HG02943 (cell line): ENCODE results near the gene KCNQ1.

Experiments
- ATAC-seq: cut with Tn5 transposase; IDR thresholded peaks from one replicate; pipeline ENCODE4 v1.9.1; 2021; ENCODE audit warnings: mild to moderate bottlenecking, low read depth, moderate library complexity; ENCODE audit not compliant: unreplicated experiment

KCNQ1 gene

DNA sequence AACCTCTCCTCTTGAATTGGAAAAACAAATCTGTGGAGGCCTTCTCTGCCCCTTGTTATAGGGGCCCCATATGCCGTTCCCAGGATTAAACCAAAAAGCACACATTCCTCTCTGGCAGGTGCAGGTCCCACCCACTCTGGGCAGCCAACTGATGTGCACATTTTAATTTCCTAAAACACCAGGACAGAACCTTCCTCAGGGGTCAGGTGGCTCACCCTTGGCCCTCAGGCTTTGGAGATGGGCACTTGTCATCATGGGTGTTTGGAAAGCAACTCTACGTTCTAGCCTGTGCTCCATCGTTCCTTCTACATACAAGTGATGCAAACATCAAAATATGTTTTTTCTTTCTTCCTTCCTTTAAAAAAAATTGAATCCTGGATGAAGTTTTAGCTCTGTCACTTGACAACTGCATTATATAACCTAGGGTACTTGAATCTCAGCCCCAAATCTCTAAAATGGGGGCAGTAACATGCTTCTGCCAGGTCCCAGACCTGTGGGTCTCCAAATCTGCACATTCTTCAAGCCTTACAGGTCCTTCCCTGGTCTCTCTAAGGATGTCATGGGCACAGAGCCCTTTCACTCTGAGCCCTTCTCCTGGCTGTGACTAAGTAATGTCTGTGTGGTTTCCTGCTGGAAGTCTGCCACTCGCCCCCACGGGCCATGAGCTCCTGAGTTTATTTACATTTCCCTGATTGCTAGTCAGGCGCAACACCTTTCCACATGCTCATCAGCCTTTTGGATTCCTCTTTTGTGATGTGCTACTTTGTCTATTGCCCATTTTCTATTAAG is 211.2 kb downstream of the KCNQ1 start:
- no peak for ATAC-seq

DNA sequence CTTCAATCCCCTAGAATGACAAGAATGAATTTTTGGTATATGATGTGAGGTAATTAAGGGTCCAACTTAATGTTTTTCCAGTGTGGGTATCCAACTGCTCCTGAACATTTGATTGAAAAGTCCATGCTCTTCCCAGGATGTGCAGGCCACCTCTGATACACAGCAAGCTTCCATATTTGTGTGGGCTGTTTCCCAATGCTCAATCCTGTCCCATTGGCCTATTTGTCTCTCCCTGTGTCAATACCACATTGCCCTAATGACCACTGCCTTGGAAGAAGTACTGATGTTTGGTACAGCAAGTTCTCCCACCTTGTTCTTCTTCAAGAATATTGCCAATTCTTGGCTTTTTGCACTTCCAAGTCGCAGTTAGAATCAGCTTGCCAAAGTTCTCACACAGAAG is 212.1 kb downstream of the KCNQ1 start:
- no peak for ATAC-seq

DNA sequence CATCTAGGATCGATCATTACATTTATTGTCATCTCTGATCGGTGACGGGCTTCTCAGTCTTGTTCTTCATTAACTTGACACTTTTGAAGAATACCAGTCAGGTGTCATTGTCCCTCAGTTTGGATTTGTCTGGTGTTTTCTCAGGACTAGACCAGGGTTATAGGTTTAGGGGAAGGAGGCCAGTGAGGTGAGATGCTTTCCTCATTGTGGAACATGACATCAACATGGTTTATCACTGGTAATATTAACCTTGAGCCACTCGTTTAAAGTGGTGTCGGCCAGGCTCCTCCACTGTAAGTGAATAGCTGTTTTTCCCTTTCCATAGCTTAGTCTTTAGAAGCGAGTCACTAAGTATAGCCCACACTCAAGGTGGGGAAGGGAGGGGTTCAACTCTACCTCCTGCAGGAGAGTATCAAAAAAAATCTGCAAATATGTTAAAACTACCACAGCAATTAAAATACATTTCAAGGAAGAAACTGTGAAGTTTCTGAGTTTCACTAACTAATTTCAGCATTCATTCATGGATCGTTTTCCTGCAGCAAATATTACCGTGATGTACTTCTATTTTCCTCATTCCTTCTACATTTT is 213.0 kb downstream of the KCNQ1 start:
- ATAC-seq: no peak

DNA sequence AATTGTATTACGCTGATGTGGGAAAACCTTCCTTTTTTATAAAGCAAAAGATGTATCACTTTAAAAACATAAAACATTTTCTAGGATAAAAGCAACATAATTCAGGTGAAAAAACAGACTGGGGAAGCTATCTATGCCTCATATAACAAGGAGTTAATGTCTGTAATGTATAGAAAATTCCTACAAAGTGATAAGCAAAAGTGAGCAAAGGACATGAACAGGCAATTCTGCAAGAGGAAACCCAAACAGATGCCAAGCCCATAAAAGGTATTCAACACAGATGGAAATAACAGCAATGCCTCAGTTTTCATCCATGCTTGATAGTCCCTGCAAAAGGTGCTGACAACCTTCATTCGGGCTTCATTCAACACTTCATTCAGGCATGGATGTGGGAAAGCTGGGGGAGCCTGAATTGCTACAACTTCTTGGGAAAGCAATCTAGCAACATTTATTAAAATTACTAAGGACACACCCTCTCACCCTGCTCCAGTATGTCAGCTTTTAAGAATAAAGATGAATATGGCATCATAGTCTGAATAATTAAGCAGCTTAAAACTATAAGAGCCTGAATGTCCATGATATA is 215.6 kb downstream of the KCNQ1 start:
- no peak for ATAC-seq

DNA sequence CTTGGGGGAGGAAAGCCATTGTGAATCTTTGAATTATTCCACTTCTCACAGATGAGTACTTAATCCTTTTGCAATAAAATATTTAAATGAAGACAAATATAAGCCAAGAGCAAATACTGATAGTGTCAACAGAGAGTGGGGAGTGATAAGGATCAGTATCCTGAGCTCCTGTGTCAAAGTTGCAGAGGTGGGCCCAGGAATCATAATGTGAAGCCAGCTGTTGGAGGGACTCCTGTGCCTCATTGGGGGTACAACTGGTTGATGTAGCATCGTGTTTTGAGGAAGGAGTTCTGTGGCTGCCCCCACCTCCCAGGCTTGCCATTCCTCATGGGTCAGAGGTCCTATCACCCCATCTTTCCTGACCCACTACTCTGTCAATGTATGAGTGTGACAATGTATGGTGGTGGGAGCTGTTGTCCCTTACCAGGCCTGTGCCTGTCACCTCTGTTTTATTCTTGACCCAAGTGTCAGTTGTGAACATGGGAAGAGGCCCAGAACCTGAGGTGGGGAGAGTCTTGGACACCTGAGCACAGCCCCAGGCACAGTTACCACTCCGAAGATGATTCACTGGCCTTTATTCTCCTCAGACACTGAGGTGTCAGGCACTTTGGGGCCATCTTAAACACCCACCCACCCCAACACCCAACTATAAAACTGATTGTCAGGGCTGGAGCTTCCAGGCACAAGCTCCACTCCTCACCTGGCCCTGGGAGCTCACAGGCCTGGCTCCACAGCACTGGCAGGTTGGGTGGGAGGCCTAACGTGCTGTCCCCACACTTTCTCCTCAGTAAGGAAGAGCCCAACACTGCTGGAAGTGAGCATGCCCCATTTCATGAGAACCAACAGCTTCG is 216.6 kb downstream of the KCNQ1 start:
- no peak for ATAC-seq

DNA sequence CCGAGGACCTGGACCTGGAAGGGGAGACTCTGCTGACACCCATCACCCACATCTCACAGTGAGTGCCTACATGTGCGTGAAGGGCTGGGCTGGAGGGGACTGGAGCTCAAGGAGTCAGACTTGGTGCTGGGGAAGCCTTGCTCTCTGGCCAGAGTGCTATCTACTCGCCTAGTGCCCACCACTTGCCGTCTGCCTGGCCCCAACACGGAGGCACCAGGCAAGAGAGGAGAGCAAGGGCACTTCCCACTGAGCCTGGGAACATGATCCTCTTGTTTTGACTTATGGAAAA is 217.2 kb downstream of the KCNQ1 start:
- ATAC-seq: no peak

DNA sequence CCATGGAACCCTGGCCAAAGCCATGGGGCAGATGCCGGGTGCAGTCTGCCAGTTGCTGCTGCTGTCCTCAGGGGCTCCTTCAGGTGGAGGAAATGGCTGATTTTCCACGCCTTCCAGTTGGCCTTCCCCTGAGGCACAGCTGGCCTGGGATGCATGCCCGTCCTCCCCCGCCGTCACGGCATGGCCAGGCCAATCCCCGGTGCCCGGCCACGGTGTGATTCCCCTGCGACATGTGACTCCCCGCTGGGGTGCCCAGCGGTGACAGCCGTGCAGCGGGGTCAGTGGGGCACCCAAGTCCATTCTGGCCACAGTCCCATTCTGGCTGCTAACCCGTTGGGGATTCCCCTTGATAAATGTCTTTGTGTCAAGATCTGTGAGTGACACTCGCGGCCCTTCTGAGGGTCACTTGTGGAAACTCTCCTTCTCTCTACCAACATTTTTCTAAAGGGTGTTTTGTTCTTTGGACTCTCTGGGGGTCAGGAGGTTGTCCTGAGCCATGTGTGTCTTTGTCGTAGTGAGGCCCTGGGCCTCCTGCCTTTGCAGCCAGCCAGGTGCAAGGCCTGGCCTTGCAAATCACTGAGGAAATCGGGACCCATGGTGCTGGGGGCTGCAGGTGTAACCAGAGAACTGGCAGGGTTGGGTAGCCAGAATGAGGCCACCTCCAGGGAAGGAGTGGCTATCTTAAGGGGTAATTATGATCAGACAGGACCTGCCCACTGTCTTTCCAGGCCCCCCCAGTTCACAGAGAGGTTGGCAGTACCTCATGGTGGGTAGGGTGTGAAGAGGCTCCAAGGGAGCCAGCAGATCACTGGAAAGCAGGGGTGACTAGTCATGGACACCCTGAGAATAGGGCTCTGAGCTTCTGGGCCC is 217.9 kb downstream of the KCNQ1 start:
- ATAC-seq: no peak

DNA sequence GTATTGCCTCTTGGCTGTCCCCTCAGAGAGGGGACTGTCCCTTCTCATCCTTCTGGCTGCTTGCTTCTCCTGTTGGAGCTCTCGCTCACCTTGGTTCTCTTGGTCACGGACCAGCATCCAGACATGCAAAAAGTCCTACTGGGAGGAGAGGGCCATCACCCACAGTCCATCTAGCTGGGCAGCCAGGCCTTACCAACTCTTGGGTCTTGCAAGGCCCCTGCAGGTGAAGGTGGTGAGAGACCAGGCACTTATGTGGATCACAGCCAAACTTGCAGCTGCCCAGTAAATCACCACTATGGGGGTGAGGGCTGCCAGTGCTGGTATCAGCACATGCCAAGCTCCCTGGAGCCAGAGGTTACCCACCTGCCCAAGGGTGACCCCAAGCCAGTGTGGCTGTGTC is 218.7 kb downstream of the KCNQ1 start:
- no peak for ATAC-seq

DNA sequence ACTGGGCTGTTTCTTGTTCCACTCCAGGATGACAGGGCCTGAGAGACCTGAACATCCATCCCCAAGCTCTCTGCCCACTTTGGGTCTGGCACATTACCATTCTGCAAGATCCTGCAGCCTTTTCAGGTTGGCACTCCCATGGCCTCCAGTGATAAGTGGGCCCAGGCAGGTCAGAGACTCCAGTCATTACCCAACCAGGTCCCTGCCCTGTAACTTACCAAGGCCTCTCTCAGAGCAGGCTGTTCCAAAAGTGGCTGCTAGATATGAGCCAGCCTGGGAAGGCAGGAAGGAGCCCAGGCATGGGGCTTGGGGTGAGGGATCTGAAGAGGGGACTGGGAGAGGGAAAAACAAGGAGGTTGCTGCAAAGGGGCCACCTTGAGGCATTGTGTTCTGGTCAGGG is 219.1 kb downstream of the KCNQ1 start:
- no peak for ATAC-seq

DNA sequence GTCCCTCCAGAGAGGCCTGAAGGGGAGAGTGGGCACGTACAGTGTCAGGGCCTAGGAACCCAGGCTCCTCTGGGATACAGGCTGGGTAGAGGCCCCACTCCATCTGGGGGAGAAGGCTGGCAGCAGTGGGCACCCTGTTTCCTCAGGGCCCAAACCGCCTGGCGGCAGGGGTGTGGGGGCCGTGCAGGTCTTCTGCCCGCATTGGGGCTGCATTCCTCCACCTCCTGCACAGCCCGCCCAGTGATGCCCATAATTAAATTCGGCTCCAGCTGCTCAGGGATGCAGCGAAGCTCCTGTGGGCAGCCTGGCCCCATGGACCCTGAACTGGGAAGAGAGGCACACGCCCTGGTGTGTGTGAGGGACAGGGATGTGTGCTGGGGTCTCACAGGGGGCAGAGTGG is 219.6 kb downstream of the KCNQ1 start:
- no peak for ATAC-seq

DNA sequence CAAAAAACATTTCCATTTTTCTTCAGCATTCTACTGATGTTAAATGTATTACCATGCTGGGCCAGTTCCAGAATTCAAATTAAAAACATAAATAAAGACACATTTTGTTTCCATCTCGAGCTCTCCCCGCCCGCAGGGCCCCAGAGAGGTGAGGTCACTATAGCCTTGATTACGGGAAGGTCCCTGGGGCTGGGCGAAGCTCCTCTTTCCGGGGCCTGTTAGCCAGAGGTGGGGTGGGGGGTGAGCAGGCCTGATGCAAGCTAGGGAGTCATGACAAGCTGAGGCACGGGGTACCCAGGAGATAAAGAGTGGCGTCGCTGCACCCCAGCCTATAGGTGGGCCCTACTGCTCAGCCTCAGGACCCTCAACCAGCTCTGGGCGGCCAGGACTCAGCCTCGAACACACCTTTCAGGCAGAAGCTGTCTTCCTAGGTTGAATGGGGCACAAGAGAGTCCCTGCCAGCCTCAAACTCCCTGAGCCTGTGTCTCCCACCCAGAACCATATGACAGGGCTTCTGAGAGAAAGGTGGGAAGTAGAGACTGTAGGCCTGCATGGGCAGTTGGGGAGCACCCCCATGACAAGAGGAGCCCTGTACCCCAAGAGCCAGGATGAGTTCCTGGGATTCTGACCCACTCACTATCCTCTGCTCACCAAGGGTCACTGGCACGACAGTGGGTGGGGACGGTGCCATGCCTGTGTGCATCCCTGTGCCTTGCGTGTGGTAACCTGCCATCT is 220.2 kb downstream of the KCNQ1 start:
- ATAC-seq: no peak

DNA sequence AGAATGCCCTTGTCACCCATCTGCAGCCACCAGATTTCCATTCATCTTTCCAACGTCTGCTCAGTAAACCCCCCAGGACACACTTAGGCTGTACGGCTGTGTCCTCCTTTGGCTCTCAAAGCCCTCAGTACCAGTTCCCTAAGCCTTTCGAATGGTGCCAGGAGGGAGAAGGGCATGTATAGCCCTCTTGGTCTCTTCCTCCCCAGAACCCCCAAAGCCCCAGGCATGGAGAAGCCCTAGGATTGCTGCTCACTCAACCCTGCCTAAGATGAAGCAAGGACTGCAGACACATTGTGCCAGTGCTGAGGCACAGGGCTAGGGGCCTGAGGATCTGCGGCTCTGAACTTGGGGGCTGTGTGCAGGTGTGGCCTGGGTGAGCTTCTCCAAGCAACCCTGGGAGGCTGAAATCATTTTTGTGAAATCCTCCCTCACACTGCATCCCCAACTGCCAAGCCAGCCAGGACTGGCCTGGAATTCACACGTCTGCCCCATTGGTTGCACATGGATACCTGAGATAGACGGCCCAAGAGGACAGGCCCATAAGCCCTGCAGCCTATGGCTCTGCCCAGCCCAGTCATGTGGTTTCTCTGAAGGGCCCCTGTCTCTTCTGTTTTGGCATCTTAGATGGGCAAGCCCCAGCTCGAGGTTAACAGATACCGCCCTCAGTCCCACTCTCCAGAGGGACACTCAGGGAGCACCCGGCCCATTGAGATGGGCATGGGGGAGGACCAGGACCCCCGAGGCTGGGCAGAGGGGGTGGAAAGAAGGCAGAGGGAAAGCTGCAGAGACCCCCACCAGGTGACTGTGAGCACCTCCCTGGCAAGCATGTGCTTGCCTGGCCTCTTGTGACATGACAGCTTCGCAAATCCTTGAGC is 221.0 kb downstream of the KCNQ1 start:
- no peak for ATAC-seq

DNA sequence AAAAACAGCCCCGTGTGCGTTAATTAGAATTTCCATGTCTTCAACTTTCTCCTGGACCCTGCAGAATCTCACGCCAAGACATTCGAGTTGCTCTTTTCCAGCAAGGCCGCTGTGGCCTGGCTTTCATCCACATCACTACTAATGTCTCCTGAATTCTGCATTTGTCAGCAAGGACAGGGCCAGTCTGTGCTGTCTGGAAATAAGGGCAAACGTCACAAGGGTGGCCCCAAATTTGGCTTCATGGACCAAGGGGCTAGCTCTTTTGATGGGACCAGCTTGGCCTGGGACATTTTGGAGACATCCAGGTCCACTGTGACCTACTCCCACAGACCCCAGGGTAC is 221.6 kb downstream of the KCNQ1 start:
- ATAC-seq: no peak

DNA sequence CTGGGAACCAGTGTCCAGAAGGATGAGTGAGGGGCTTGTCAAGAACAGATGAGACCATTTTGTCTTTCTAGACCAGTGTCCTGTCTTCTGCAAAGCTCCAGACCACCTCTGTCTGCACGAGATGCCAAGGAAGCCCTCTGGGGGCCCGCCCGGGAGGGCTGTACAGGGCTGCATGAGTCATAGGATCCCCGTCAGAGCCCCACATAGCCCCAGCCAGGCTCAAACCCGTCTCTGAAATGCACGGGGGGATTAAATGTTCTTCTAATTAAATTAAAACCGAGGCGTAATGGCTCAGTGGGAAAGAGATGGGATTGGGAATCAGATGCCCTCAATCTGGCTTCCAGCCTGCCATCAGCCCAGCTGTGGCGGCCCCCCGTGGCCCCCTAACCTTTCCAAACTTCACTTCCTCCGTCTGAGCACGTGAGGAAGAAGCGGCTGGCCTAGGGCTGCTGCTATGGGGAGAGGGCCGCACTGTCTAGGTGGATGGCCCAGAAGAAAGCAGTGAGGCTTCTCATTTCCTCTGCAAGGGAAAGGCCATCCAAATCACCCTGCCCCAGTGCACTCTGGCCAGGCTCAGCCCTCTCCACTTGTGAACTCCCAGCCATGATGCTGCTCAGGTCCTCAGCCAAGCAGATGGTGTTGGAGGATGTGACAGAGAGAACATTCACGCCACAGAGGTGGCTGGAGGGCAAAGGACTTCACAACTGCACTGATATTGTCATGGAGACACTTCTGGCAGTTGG is 222.2 kb downstream of the KCNQ1 start:
- no peak for ATAC-seq

DNA sequence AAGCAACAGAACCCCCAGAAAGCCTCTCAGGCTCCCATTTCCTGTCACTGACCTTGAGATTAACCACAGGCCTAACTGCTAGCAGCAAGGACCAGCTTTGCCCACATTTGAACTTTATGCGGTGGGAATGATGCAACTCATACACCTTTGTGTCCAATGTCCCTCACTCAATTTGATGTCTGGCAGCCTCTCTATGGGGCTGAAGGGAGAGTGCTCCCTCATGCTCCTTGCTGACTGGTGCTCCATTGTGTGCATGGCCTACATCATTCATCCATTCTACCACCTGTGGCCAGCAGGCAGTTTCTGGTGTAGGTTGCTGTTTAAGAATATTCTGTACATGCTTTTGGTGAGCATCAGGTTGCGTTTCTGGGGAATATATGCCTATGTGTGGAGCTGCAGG is 223.1 kb downstream of the KCNQ1 start:
- ATAC-seq: no peak

DNA sequence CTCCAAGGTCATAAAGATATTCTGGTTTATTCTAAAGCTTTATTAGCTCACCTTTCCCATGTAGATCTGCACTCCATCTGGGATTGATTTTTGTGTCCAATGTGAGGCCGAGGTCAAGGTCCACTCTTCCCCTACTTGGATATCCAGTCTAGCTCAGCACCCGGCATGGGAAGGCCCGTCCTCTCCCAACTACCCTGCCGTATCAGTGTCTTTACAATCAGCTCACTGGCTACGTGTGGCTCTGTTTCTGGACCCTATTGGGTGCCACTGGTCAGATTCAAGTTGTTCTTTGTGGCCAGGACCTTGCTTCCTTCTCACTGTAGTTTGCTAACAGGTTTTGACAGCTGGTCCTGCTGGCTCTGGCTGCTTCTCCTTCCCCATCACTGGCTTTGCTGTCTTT is 224.1 kb downstream of the KCNQ1 start:
- no peak for ATAC-seq

DNA sequence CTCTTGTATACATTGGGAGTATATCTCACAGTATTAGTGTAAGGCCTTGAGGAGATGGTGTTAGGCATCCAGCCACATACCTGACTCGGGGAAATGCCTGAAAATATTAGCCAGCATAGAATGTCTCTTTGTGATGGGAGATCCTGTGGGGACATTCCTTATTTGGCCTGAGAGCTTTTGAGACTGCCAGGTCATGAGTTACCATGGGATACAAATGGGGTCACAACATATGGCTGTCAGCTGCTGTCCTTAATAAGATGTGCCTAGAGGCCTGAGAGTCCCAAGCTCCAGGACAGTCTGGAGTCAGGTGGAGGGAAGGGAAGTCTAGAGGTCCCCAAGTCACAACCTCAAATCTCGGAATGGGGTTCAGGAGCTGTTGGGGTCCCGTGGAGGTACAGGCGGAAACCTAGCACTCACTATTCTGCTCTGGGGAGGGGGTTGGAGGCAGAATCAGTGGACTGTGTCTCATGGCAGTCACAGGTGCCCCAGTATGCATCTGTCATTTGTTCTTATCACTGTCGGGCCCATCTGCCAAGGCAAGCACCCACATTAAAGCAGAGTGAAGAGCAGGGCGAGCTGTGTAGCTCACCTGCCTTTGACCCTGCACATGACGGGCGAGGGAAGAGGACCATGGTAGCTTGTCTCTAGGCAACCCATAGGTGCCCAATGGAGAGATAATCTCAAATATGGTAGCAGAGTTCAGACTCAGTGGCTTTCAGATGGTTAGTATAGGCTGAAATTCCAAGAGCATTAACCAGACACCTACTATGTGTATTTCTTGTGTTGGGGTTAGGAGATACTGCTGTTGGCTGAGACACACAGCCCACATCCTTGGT is 225.0 kb downstream of the KCNQ1 start:
- ATAC-seq: no peak
